Skeletal muscle satellite cell (primary cell): ENCODE measurements around the gene SEMA6A.

ENCODE experiments used
- H3K27me3 ChIP-seq: 2 replicates; pipeline ENCODE4 v1.7.0; 2013; ENCODE audit warnings: low read length; ENCODE audit not compliant: control insufficient read depth, insufficient read depth
- H3K36me3 ChIP-seq: 2 replicates; pipeline ENCODE4 v1.7.0; 2013; ENCODE audit warnings: mild to moderate bottlenecking, control low read depth, low read length; ENCODE audit not compliant: insufficient read depth
- H3K4me1 ChIP-seq: 2 replicates; pipeline ENCODE4 v1.7.0; 2013; ENCODE audit warnings: low read length; ENCODE audit not compliant: control insufficient read depth, insufficient read depth
- H3K4me2 ChIP-seq: 2 replicates; pipeline ENCODE4 v1.7.0; 2013; ENCODE audit warnings: mild to moderate bottlenecking, low read length
- H3K4me3 ChIP-seq: 2 replicates; pipeline ENCODE4 v1.7.0; 2013; ENCODE audit warnings: low read length
- H3K9ac ChIP-seq: 2 replicates; pipeline ENCODE4 v1.7.0; 2013; ENCODE audit warnings: mild to moderate bottlenecking, low read depth, low read length, moderate library complexity
- H3K9me3 ChIP-seq: replicated peaks from 2 replicates; pipeline ENCODE4 v1.7.0; 2013; ENCODE audit warnings: mild to moderate bottlenecking, control low read depth, low read length

The SEMA6A gene

DNA sequence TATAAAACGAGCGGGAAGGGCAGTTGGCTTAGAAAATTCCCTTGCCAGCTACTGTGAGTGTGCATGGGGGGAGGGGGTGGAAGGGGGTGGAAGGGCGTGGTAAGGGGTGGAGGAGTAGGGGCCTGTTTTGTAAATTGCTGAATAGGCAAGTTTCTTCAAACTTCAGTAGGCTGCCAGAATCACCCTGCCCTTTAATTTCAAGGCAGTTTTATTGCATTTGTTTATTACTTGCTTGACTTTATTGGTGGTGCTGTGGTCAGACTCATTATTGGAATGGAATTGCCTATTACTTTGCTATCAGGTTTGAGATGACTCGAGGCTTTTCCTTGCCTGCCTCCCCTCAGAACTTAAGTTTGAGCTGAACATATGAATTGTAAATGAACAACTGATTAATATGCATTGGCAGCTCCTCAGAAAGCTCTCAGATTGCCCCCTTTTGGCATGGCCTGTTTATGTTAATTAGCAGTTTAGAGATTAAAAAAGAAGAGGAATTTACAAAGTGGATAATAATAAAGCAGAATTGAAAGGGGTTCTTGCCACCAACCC is 76.0 kb downstream of the SEMA6A start:
- H3K9me3 ChIP-seq, result no peaks in the 10 kb centered on the region
- no peak overlapping the region for H3K9ac ChIP-seq
- peaks cover 16% of the 10 kb centered on the region for H3K4me1 ChIP-seq
- H3K4me2 ChIP-seq, result no peak overlapping the region
- no peaks in the 10 kb centered on the region for H3K27me3 ChIP-seq
- H3K4me3 ChIP-seq, result no peak overlapping the region
- H3K36me3 ChIP-seq, result no peaks in the 10 kb centered on the region

DNA sequence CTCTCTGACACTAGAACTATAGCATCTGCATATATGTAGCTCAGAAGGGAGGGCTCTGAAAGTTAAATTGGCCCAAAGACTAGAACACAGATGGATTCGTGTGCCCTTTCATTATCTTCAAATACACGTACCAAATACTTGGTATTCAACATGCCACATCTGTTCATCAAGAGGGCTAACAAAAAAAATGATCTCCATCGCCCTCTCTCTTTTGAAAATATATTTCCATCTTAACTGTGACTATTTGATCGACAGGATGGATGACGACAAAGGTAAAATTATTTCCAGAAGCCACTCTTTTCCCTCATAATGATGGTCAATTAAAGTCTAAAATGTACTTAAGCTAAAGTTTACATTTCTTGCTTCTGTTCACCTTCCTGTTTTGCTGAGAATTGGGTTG is 77.0 kb downstream of the SEMA6A start:
- H3K9me3 ChIP-seq, result no peaks in the 10 kb centered on the region
- peaks cover 14% of the 10 kb centered on the region for H3K4me1 ChIP-seq
- H3K27me3 ChIP-seq, result peaks cover 5% of the 10 kb centered on the region
- no peak overlapping the region for H3K9ac ChIP-seq
- no peak overlapping the region for H3K4me3 ChIP-seq
- H3K4me2 ChIP-seq, result no peak overlapping the region
- no peaks in the 10 kb centered on the region for H3K36me3 ChIP-seq

GRCh38 chr5:116495786-116496357 is 78.8 kb downstream of the SEMA6A start:
- Histone ChIP-seq H3K4me2 (no peak overlapping the region), H3K4me1 (peaks cover 19% of the 10 kb centered on the region), H3K9ac (no peak overlapping the region), H3K36me3 (no peaks in the 10 kb centered on the region), H3K9me3 (no peaks in the 10 kb centered on the region), H3K27me3 (peaks cover 7% of the 10 kb centered on the region), H3K4me3 (no peak overlapping the region)

DNA sequence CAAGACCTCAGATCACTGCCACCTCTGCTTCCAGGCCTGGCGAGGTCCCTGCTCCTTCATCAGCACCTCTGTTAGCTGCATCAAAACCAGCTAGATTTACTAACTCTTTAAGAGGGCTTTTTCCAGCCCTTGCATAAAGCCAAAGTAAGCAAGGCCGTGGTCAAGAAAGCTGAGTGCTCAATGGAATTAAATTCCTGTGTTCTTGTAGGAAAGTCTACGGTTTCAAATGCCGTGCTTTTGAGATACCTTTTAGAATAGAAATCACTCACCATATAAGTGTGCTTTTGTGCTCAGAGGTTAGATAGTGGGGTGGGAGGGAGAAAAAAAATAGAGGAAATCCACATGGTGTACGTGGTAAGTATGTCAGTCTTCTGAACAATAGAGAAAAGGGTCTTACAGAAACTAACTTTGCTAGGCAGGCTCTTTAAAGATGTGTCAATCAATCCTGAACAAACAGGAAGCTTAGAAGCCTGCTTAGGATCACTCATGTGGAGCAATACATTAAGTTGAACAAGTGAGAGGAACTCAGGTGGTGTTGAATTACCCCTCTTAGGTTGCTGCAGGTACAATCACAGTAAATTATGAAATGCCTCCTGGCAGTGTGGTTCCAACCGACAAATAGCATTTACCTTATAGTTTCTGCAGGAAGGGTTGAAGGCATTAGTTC is 79.7 kb downstream of the SEMA6A start:
- Histone ChIP-seq H3K27me3 (peaks cover 10% of the 10 kb centered on the region), H3K36me3 (no peaks in the 10 kb centered on the region), H3K9ac (no peak overlapping the region), H3K4me1 (peaks cover 19% of the 10 kb centered on the region), H3K9me3 (no peaks in the 10 kb centered on the region), H3K4me2 (no peak overlapping the region), H3K4me3 (no peak overlapping the region)

GRCh38 chr5:116492776-116493175 is 81.8 kb downstream of the SEMA6A start:
- Histone ChIP-seq H3K4me3 (no peak overlapping the region), H3K27me3 (peaks cover 16% of the 10 kb centered on the region), H3K4me2 (no peak overlapping the region), H3K9me3 (no peaks in the 10 kb centered on the region), H3K9ac (no peak overlapping the region), H3K36me3 (no peaks in the 10 kb centered on the region), H3K4me1 (peaks cover 19% of the 10 kb centered on the region)

GRCh38 chr5:116492016-116492623 is 82.5 kb downstream of the SEMA6A start:
- no peaks in the 10 kb centered on the region for H3K9me3 ChIP-seq
- peak overlapping the region; percentile 8 for H3K4me2 ChIP-seq
- H3K36me3 ChIP-seq, result no peaks in the 10 kb centered on the region
- H3K4me3 ChIP-seq, result no peak overlapping the region
- no peak overlapping the region for H3K9ac ChIP-seq
- peaks cover 19% of the 10 kb centered on the region for H3K4me1 ChIP-seq
- H3K27me3 ChIP-seq, result peaks cover 16% of the 10 kb centered on the region

GRCh38 chr5:116488356-116489041 is 86.1 kb downstream of the SEMA6A start:
- no peaks in the 10 kb centered on the region for H3K36me3 ChIP-seq
- no peak overlapping the region for H3K4me2 ChIP-seq
- H3K9ac ChIP-seq, result no peak overlapping the region
- H3K27me3 ChIP-seq, result peaks cover 16% of the 10 kb centered on the region
- H3K9me3 ChIP-seq, result no peaks in the 10 kb centered on the region
- peaks cover 11% of the 10 kb centered on the region for H3K4me1 ChIP-seq
- H3K4me3 ChIP-seq, result no peak overlapping the region

DNA sequence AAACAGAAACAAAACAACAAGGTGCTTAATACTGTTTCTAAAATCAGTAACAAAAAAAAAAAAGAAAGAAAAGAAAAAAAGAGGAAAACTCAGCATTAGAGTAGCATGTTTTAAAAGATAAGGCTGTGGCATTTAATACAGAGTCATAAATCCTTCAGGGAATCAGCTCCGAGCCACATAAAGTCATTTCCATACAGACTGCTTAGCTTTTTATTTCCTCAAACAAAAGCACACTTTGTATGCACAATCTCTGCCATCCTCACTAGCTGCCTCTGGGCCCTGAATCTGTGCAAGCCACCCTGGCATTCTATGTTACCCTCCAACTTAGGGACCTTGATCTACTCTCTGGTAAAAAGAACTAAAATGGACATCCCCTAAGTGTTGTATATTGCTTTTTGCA is 87.6 kb downstream of the SEMA6A start:
- Histone ChIP-seq H3K9me3 (no peaks in the 10 kb centered on the region), H3K4me3 (no peak overlapping the region), H3K27me3 (peaks cover 10% of the 10 kb centered on the region), H3K9ac (no peak overlapping the region), H3K36me3 (no peaks in the 10 kb centered on the region), H3K4me1 (peaks cover 7% of the 10 kb centered on the region), H3K4me2 (no peak overlapping the region)

DNA sequence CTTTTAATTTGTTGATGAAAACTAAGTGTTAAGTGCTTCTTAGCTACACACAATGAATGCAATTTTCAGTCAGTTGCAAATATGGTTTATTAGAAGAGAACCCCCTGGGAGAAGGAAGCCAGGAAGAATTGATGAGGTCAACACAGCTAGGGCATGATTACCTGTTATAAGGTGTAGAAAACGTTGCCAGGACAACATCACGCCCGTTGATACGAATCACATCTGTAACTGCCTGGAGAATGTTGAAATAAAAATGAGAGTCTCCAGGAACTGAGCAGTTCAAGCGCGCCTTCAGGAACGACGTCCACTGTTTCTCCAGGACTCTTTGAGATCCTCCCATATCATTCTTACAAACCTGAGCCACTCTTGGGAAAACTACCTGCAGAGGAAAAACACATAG is 88.0 kb downstream of the SEMA6A start:
- peaks cover 10% of the 10 kb centered on the region for H3K27me3 ChIP-seq
- no peaks in the 10 kb centered on the region for H3K36me3 ChIP-seq
- no peak overlapping the region for H3K9ac ChIP-seq
- H3K4me1 ChIP-seq, result peaks cover 3% of the 10 kb centered on the region
- no peaks in the 10 kb centered on the region for H3K9me3 ChIP-seq
- no peak overlapping the region for H3K4me2 ChIP-seq
- H3K4me3 ChIP-seq, result no peak overlapping the region

GRCh38 chr5:116484645-116485044 is 90.0 kb downstream of the SEMA6A start:
- H3K4me1 ChIP-seq, result no peaks in the 10 kb centered on the region
- H3K4me3 ChIP-seq, result no peak overlapping the region
- H3K9ac ChIP-seq, result no peak overlapping the region
- H3K27me3 ChIP-seq, result peaks cover 5% of the 10 kb centered on the region
- no peaks in the 10 kb centered on the region for H3K9me3 ChIP-seq
- no peaks in the 10 kb centered on the region for H3K36me3 ChIP-seq
- no peak overlapping the region for H3K4me2 ChIP-seq

DNA sequence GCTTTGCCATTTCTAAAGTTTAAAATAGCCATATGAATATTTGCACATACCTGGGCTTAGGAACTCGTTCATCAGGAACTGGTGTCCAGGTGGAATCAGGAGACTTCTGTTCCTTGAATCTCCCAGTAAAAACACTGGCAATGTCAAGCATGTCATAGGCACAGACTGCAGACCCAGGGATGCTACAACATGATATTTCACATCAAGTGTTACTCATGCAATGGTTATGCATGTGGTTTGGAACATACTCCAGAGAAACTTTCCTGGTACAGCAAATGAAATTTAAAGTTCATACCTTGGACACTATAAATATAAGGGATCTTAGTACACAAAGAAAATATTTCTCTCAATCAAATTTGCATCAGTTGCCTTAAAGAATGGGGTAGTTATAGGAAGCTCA is 92.2 kb downstream of the SEMA6A start:
- H3K4me1 ChIP-seq, result no peaks in the 10 kb centered on the region
- peaks cover 3% of the 10 kb centered on the region for H3K9me3 ChIP-seq
- H3K9ac ChIP-seq, result no peak overlapping the region
- H3K4me3 ChIP-seq, result no peak overlapping the region
- peaks cover 4% of the 10 kb centered on the region for H3K36me3 ChIP-seq
- no peak overlapping the region for H3K4me2 ChIP-seq
- H3K27me3 ChIP-seq, result no peaks in the 10 kb centered on the region
